HL-60/S4 treated with phorbol 12-myristate 13-acetate at 8.2 ng/mL for 4 days and 3 days (cell line): ENCODE measurements around the gene PSMA6.

Experiments
- in situ Hi-C: fragments of 300-500 bp; cut with MboI; formaldehyde crosslinking; loops from 2 replicates; pipeline ENCODE4 v1.15.0; 2022; ENCODE audit warnings: low sequenced_read_pairs

PSMA6 gene

DNA sequence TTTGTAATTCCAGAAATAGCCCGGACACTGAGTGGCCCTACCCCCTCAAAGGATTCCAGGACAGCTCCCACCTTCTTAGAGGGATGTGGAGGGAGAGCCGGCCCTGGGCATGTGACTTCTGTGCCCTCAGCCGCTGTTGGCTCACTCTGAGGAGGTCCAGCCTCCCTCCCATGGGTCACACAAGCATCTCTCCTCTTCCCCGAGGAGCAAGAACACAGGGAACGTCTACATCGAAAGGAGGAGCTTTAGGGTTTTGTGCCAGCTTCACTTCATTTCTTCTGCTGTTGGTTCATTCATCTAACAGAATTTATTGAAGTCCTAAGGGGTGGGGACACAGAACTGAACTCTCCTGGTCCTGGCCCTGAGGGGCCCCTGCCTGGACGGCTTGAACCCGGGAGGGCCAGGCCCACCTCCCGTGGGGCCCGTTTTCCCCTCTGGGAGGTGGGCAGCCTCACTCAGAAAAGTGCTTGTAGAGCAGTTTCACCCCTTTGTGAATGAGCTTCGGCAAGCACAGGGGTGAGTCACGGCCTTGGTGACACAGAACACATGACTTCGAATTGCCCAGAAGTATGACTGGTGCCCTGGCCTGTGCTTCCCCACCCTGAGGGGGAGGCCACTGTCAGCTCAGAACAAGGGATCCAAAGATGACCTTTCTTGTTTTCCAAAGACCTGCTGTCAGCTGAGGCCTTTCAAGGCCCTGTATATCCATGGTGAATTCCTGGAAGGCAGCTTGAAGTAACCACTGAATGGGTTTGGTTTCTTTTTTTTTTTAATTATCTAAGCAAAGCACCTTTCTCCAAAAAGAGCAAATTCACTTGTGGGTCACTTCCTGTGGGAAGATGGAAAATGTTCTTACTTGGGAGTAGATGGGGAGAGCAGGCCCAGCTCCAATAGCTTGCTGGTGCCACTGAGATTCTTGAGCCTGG, 73.2 kb downstream of the PSMA6 start:
- in situ Hi-C loops, result no loop called here

DNA sequence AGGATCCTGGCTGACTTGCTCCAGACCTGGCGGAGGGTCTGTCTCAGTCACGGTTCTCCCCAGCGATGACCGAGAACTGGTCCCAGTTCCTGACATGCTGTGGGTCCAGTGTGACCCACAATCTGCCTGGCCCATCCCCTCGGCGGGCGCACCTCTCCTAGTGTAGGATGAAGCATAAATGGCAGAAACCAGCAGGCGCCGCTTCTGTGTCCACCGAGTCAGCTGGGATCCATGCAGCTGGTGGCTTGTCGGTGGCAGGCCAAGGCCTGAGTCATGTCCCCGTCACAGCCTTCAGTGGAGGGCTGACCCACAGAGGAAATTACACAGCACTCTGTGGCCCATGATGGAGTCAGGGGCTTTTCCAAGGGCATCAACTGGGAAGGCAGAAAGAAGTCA, 73.9 kb downstream of the PSMA6 start:
- in situ Hi-C loops, result no loop called here

DNA sequence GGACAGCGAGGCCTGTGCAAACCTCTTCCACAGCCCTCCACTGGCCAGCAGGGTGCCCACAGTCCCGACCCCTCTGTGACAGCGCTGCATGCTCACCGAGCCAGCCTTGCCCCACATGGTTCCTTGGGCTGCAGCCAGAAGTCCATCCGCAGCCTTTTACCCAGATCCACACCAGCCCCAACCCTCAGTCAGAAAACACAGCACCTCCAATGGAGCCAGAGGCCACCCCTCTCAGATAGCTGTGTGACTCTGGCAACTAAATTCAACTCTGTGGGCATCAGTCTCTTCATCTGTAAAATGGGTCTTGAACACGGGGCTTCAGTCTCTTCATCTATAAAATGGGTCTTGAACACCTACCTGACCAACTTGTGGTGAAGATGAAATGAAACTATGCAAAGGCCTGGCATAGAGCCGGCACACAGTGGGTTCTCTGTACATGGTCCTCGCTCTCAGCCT, 74.4 kb downstream of the PSMA6 start:
- in situ Hi-C loops, result no loop called here

DNA sequence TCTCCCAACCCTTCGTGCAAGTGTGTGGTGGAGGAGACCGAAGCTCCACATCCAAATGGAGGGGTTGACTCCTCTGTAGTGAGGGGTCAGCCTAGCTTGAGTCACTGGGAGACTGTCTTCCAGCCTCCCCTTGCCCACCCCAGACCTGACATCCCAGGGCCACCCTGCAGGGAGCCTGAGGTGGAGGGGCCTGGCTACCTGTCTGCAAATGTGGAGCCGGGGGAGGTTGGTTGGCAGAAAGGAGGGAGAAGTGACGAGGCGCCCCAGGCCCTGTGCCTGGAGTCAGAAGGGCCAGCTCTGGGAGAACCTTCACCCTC, 74.8 kb downstream of the PSMA6 start:
- in situ Hi-C loops, result no loop called here
